GM12878 (cell line): ENCODE measurements around the gene TTC31. TPM values are rescaled to one million over a fixed set of nuclear protein-coding genes. Genes with fewer than 3 reads are reported as not detected.

Source experiments
- ATAC-seq: fragments of 200-7000 bp; cut with Tn5 transposase; 3 replicates; pipeline ENCODE4 v1.9.1; 2020; ENCODE audit warnings: mild to moderate bottlenecking, moderate library complexity
- BruUV-seq: library from RNA; stranded (reverse); fragments of 400-500 nt; replicated peaks from 2 replicates; lab custom pipeline; 2021; lab: Mats Ljungman, UMichigan
- CTCF ChIA-PET: fragments of 300-600 bp; sonication (Branson Sonifier 250); formaldehyde crosslinking; extraction: SDS; loops from one replicate; lab custom pipeline; 2021; ENCODE audit warnings: inconsistent platforms; lab: Yijun Ruan, JAX
- POLR2A ChIA-PET: fragments of 350-600 bp; formaldehyde crosslinking; extraction: SDS; loops from one replicate; lab custom pipeline; 2021; ENCODE audit warnings: inconsistent platforms; lab: Charles Lee
- RAD21 ChIA-PET: fragments of 300-600 bp; sonication (Branson Sonifier 250); formaldehyde crosslinking; loops from one replicate; lab custom pipeline; 2023; ENCODE audit warnings: antibody characterized with exemption; ENCODE audit not compliant: unreplicated experiment; lab: Charles Lee
- SMC1A ChIA-PET: fragments of 300-600 bp; sonication (Branson Sonifier 250); formaldehyde crosslinking; loops from one replicate; lab custom pipeline; 2023; ENCODE audit not compliant: unreplicated experiment, uncharacterized antibody; lab: Charles Lee
- DNase-seq: peaks from one replicate; pipeline ENCODE4 v3.0.0-alpha.2; 2011; ENCODE audit warnings: low read depth, low spot score
- FAIRE-seq: peaks from 3 replicates; lab custom pipeline; 2011; peaks lifted over from hg19 to GRCh38; lab: Jason Lieb, UNC
- H2AFZ ChIP-seq: 2 replicates; pipeline ENCODE4 v1.6.0; 2011; ENCODE audit warnings: low read depth, low read length, control low read depth; ENCODE audit not compliant: control insufficient read depth
- H3K27ac ChIP-seq: 2 replicates; pipeline ENCODE4 v1.5.1; 2011; ENCODE audit warnings: control low read depth; ENCODE audit not compliant: control insufficient read depth, insufficient read depth
- H3K27me3 ChIP-seq, 2 experiments: replicated peaks in 1 of 2; 2 replicates each; pipeline versions ENCODE4 v1.6.0 to v1.6.1; 2011; ENCODE audit warnings: low read length in 1 of 2; ENCODE audit not compliant: control insufficient read depth in 2 of 2, insufficient read depth in 2 of 2
- H3K36me3 ChIP-seq, 2 experiments: 2 replicates each; pipeline ENCODE4 v1.5.1; 2011; ENCODE audit warnings: low read length in 1 of 2; ENCODE audit not compliant: control insufficient read depth in 2 of 2, insufficient read depth in 2 of 2
- H3K4me1 ChIP-seq: 2 replicates; pipeline ENCODE4 v1.6.1; 2011; ENCODE audit warnings: mild to moderate bottlenecking, low read length, moderate library complexity, mixed read lengths; ENCODE audit not compliant: control insufficient read depth, insufficient read depth
- H3K4me2 ChIP-seq: 2 replicates; pipeline ENCODE4 v1.6.0; 2011; ENCODE audit warnings: control low read depth; ENCODE audit not compliant: control insufficient read depth, insufficient read depth
- H3K4me3 ChIP-seq: fragments of 200-600 bp; sonication (generic); 2 replicates; pipeline ENCODE4 v1.5.1; 2016
- H3K79me2 ChIP-seq: 2 replicates; pipeline ENCODE4 v1.6.0; 2011; ENCODE audit warnings: low read length; ENCODE audit not compliant: control insufficient read depth, insufficient read depth
- H3K9ac ChIP-seq: 2 replicates; pipeline ENCODE4 v1.8.0; 2011; ENCODE audit warnings: low read length, control low read depth, mixed read lengths; ENCODE audit not compliant: control insufficient read depth, insufficient read depth
- H3K9me3 ChIP-seq: replicated peaks from 3 replicates; pipeline ENCODE4 v1.5.1; 2011; ENCODE audit warnings: mild to moderate bottlenecking, low read length; ENCODE audit not compliant: control insufficient read depth, insufficient read depth
- H4K20me1 ChIP-seq: 2 replicates; pipeline ENCODE4 v1.6.0; 2011; ENCODE audit not compliant: control insufficient read depth, insufficient read depth
- POLR2AphosphoS5 ChIP-seq: IDR thresholded peaks from 2 replicates; pipeline ENCODE4 v1.6.1; 2011; ENCODE audit warnings: mild to moderate bottlenecking, low read length, inconsistent platforms
- RELB ChIP-seq: fragments of 450-650 bp; IDR thresholded peaks from 2 replicates; pipeline ENCODE4 v1.6.1; 2017; ENCODE audit warnings: low read depth, mild to moderate bottlenecking, moderate library complexity
- SIN3A ChIP-seq: IDR thresholded peaks from 2 replicates; pipeline ENCODE4 v1.6.1; 2012; ENCODE audit warnings: low read depth, low read length, improper control_type of control experiment
- SPI1 ChIP-seq: IDR thresholded peaks from 2 replicates; pipeline ENCODE4 v1.6.1; 2011; ENCODE audit warnings: low read depth, mild to moderate bottlenecking, low read length, moderate library complexity, borderline replicate concordance; ENCODE audit not compliant: insufficient read depth
- WGBS: methylation state at CpG from one replicate; pipeline ENCODE4 v1.1.6; 2016; ENCODE audit warnings: low lambda C conversion rate; ENCODE audit not compliant: insufficient replicate concordance, insufficient coverage; ENCODE audit errors: missing lambda C conversion rate; 5-methylcytosine and 5-hydroxymethylcytosine counted together
- in situ Hi-C: fragments of 300-500 bp; cut with MboI; formaldehyde crosslinking; loops from 9 replicates; pipeline ENCODE4 v1.14.3; 2018; ENCODE audit warnings: mixed read lengths
- intact Hi-C: fragments of 100-400 bp; cut with micrococcal nuclease; formaldehyde crosslinking; loops from one replicate; pipeline ENCODE4 v1.14.2; 2022; ENCODE audit not compliant: unreplicated experiment
- polyA plus RNA-seq, 11 experiments: library from polyadenylated mRNA; depleted of rRNA in 4 of 11; unstranded in 6 of 11; stranded (reverse) in 5 of 11; fragments of >200 nt; fragmentation: Nextera tagmentation in 4 of 11; fragmentation: Illumina TruSeq in 1 of 11; extraction: Ambion mirVana in 4 of 11; extraction: Trizol in 1 of 11; gene quantifications; 1 replicate in 1 of 11; 2 replicates in 10 of 11; pipeline versions ENCODE4 v1.2.1 to v1.2.3, GENCODE V29; 2011 to 2016; ENCODE audit warnings: inconsistent platforms in 2 of 11, missing spikeins in 2 of 11, low read depth in 1 of 11
- total RNA-seq, 4 experiments: library from RNA; depleted of rRNA in 3 of 4; stranded (reverse); fragments of >200 nt in 3 of 4; fragmentation: Illumina TruSeq in 1 of 4; extraction: Trizol in 1 of 4; gene quantifications; 2 replicates each; pipeline versions ENCODE4 v1.2.1 to v1.2.3, GENCODE V29; 2013 to 2021

The TTC31 gene
- total and polyA plus RNA-seq, 10 of the 15 experiments (the other 5 are each of a cell fraction or from before 2014, with no cell fraction given), result 6.5 to 34.9 (median 25.9) TPM

- ATAC-seq (no peak), FAIRE-seq (no peak), DNase-seq (no peak)
- Histone ChIP-seq H3K4me3 (peak overlapping the region; percentile 94), H3K27me3 (no peaks in the 10 kb centered on the region), H4K20me1 (no peaks in the 10 kb centered on the region), H3K9me3 (no peaks in the 10 kb centered on the region), H3K27ac (peak overlapping the region; percentile 96), H3K9ac (peak overlapping the region; percentile 92), H3K79me2 (peaks cover 50% of the 10 kb centered on the region), H3K4me1 (peaks cover 28% of the 10 kb centered on the region), H3K4me2 (peak overlapping the region; percentile 95), H3K36me3 (peaks cover 12 to 35% of the 10 kb centered on the region in 2 experiments), H2AFZ (no peak overlapping the region)
- no TSS peak for BruUV-seq
- ChIA-PET RAD21 (interaction anchor here (0.9 to 7.5 kb wide), 17 partner anchors 13 to 282 kb away, joined by 3 to 158 read pairs (median 5); partner anchors contain the start of genes CCDC142, LOXL3, PCGF1 and TTC31), CTCF (interaction anchor here (0.9 to 10.4 kb wide), 26 partner anchors 14 to 282 kb away, joined by 3 to 226 read pairs (median 5); partner anchors contain the start of genes CCDC142, MOGS, MRPL53 and PCGF1), POLR2A (interaction anchor here (0.5 to 5.4 kb wide), 18 partner anchors 7 to 354 kb away, joined by 3 to 66 read pairs (median 6); partner anchors contain the start of genes CCDC142, INO80B, MOB1A and PCGF1), SMC1A (interaction anchor here (0.6 to 9.9 kb wide), 24 partner anchors 11 to 606 kb away, joined by 3 to 208 read pairs (median 8); partner anchors contain the start of genes CCDC142, INO80B, PCGF1 and TTC31)
- 58% methylated on average over 7 of the region's 7 CpGs for WGBS
- TF ChIP-seq RELB (no peak), SIN3A (no peak), SPI1 (peak; percentile 5; the same call in 1 of the 2 replicates), POLR2AphosphoS5 (no peak)
- in situ Hi-C loops, result no loop called here
- intact Hi-C loops, result loop anchor here (1.0 kb wide), 1 partner anchor 48 kb away; the partner anchor contains the start of gene TTC31
Measured at GRCh38 chr2:74531666-74532065, 48.8 kb downstream of the TTC31 start.
